Type B pancreatic cell (in vitro differentiated cells): Measurements from ENCODE around the gene YPEL1. TPM values are rescaled to one million over a fixed set of nuclear protein-coding genes. Genes with fewer than 3 reads are reported as not detected.

ENCODE experiments used
- DNase-seq: peaks from one replicate; pipeline ENCODE4 v3.0.0; 2021; ENCODE audit warnings: mixed read lengths; ENCODE audit not compliant: unreplicated experiment; ENCODE audit errors: extremely low spot score
- H3K27ac Mint-ChIP-seq: 2 replicates; pipeline ENCODE4 v1.8.0; 2021; ENCODE audit warnings: mild to moderate bottlenecking, mixed read lengths
- H3K27me3 Mint-ChIP-seq: 2 replicates; pipeline ENCODE4 v1.8.0; 2021; ENCODE audit warnings: mixed read lengths
- H3K36me3 Mint-ChIP-seq: 2 replicates; pipeline ENCODE4 v1.8.0; 2021; ENCODE audit warnings: mixed read lengths
- H3K4me1 Mint-ChIP-seq: one replicate; pipeline ENCODE4 v1.8.0; 2021; ENCODE audit warnings: mixed read lengths; ENCODE audit not compliant: unreplicated experiment
- H3K4me3 Mint-ChIP-seq: 2 replicates; pipeline ENCODE4 v1.8.0; 2021; ENCODE audit warnings: mild to moderate bottlenecking, mixed read lengths
- H3K9me3 Mint-ChIP-seq: 2 replicates; pipeline ENCODE4 v1.8.0; 2021; ENCODE audit warnings: mixed read lengths
- total RNA-seq: library from RNA; stranded (reverse); gene quantifications from 2 replicates; pipeline ENCODE4 v1.2.1, GENCODE V29; 2021; ENCODE audit warnings: low replicate concordance
- TF ChIP-seq, protein P1 (sequence below): fragments of 200-600 bp; sonication (generic); conservative IDR thresholded peaks from 2 replicates; pipeline ENCODE4 v1.5.0; 2021; ENCODE audit warnings: antibody characterized with exemption, mild to moderate bottlenecking

Gene YPEL1
- total RNA-seq, 1 donor from 2014 or later: 19.3 TPM

- TF ChIP-seq, protein P1, sequence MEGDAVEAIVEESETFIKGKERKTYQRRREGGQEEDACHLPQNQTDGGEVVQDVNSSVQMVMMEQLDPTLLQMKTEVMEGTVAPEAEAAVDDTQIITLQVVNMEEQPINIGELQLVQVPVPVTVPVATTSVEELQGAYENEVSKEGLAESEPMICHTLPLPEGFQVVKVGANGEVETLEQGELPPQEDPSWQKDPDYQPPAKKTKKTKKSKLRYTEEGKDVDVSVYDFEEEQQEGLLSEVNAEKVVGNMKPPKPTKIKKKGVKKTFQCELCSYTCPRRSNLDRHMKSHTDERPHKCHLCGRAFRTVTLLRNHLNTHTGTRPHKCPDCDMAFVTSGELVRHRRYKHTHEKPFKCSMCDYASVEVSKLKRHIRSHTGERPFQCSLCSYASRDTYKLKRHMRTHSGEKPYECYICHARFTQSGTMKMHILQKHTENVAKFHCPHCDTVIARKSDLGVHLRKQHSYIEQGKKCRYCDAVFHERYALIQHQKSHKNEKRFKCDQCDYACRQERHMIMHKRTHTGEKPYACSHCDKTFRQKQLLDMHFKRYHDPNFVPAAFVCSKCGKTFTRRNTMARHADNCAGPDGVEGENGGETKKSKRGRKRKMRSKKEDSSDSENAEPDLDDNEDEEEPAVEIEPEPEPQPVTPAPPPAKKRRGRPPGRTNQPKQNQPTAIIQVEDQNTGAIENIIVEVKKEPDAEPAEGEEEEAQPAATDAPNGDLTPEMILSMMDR: no peak
- no peaks in the 10 kb centered on the region for H3K27me3 Mint-ChIP-seq
- no peak overlapping the region for H3K27ac Mint-ChIP-seq
- H3K4me1 Mint-ChIP-seq: no peaks in the 10 kb centered on the region
- DNase-seq: no peak
- H3K36me3 Mint-ChIP-seq: peaks cover 9% of the 10 kb centered on the region
- no peak overlapping the region for H3K4me3 Mint-ChIP-seq
- H3K9me3 Mint-ChIP-seq: no peaks in the 10 kb centered on the region
Observed at GRCh38 chr22:21702700-21703683, 32.6 kb downstream of the YPEL1 start.

GRCh38 chr22:21702094-21702493 is 33.5 kb downstream of the YPEL1 start:
- Mint-ChIP-seq H3K4me1 (no peaks in the 10 kb centered on the region), H3K36me3 (peaks cover 9% of the 10 kb centered on the region), H3K4me3 (no peak overlapping the region), H3K27me3 (no peaks in the 10 kb centered on the region), H3K27ac (no peak overlapping the region), H3K9me3 (no peaks in the 10 kb centered on the region)
- no peak for DNase-seq
- TF ChIP-seq, protein P1: no peak

DNA sequence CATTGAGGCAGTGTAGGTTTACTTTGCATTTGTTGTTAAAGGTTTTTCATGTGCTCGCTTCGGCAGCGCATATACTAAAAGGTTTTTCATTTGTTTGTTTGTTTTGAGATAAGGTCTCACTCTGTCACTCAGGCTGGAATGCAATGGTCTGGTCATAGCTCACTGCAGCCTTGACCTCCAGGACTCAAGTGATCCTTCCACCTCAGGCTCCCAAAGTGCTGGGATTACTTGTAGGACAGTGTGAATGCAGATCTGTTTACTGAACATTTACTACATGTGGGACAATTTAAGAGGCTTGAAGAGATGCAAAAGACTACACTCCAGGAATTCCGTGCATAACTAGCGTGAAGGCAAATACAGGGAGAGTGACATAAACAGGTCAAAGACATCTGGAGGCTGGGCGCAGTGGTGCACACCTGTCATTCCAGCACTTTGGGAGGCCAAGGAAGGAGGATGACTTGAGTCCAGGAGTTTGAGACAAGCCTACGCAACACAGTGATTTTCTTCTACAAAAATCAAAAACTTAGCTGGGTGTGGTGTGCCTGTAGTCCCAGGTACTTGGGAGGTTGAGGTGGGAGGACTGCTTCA is 34.1 kb downstream of the YPEL1 start:
- H3K4me3 Mint-ChIP-seq: no peak overlapping the region
- H3K27me3 Mint-ChIP-seq: no peaks in the 10 kb centered on the region
- no peaks in the 10 kb centered on the region for H3K4me1 Mint-ChIP-seq
- H3K27ac Mint-ChIP-seq: peak overlapping the region; percentile 13
- TF ChIP-seq, protein P1: no peak
- no peaks in the 10 kb centered on the region for H3K9me3 Mint-ChIP-seq
- peaks cover 9% of the 10 kb centered on the region for H3K36me3 Mint-ChIP-seq
- no peak for DNase-seq

DNA sequence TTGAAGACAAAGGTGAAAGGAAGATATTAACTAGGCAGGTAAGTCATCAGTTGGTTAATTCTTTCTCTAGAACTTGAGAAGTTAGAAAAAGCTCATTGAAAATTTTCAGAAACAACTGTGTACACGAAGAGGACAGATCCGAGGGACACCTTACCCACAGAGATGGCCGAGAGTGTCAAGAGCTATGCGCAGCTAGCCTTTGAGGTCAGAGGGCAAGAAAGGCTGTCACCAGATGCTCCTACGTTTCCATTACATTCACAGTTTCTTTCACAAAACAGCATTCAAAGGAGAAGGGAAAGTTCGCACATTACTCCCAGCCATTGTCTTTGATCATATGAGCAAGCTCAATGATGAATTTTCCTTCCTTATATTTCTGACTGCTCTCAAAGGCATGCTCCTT is 34.8 kb downstream of the YPEL1 start:
- no peak for DNase-seq
- Mint-ChIP-seq H3K4me3 (no peak overlapping the region), H3K36me3 (peaks cover 9% of the 10 kb centered on the region), H3K27ac (peak overlapping the region; percentile 64), H3K4me1 (no peaks in the 10 kb centered on the region), H3K27me3 (no peaks in the 10 kb centered on the region), H3K9me3 (no peaks in the 10 kb centered on the region)
- TF ChIP-seq, protein P1: no peak

DNA sequence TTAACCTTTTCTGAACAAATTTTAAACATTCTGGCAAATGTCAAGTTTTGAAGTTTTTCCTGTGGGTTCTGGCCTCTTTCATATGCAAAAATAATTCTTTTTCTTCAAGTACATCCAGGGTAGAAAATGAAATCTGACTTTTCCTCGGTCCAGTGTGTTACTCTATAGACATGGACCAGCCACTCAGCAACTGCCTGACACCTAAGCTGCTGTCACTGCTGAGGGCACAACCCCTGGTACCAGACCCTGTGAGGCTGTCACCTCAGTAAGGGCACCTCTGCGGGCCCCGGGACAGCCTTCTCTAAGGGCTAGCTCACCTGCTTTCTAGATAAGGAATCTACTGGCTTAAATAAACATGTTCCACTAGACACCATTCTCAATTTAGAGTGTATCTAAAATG is 36.0 kb downstream of the YPEL1 start:
- TF ChIP-seq, protein P1: no peak
- no peaks in the 10 kb centered on the region for H3K27me3 Mint-ChIP-seq
- no peaks in the 10 kb centered on the region for H3K4me1 Mint-ChIP-seq
- peaks cover 9% of the 10 kb centered on the region for H3K36me3 Mint-ChIP-seq
- H3K9me3 Mint-ChIP-seq: no peaks in the 10 kb centered on the region
- H3K4me3 Mint-ChIP-seq: no peak overlapping the region
- DNase-seq: no peak
- no peak overlapping the region for H3K27ac Mint-ChIP-seq
